DMS153 (cell line): ENCODE measurements around the gene OR52B2.
"Not testable (repeated sequence)": the region's sequence is repeated elsewhere in the genome, so short reads cannot be mapped to it uniquely, and the experiment has no call there.

Experiments used
- DNase-seq: peaks from one replicate; lab custom pipeline; 2025; lab: John Stamatoyannopoulos, UW

Gene OR52B2

GRCh38 chr11:6152126-6152525, 18.0 kb downstream of the OR52B2 start:
- no peak for DNase-seq

GRCh38 chr11:6151117-6151516, 19.0 kb downstream of the OR52B2 start:
- DNase-seq, result no peak

DNA sequence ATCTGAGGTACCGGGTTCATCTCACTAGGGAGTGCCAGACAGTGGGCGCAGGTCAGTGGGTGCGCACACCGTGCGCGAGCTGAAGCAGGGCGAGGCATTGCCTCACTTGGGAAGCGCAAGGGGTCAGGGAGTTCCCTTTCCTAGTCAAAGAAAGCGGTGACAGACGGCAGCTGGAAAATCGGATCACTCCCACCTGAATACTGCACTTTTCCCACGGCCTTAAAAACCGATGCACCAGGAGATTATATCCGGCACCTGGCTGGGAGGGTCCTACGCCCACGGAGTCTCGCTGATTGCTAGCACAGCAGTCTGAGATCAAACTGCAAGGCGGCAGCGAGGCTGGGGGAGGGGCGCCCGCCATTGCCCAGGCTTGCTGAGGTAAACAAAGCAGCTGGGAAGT, 26.4 kb downstream of the OR52B2 start:
- not testable (repeated sequence) for DNase-seq

DNA sequence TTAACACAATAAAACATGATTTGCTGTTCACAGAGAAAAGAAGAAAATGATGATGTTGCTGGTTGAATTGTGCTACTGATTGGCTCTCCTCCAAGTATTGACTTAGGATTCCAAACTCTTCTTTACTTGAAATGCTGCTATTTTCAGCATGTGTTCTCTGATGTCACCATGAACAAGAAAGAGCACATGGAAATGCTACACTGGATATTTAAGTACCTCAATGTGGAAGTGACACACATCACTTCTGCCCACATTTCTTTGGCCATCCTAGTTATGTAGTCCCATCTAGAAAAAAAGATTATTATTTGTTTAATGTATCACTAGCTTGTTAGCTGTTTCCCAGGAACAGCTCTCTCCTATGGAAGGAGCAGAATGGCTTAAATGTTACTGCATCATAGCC, 27.2 kb downstream of the OR52B2 start:
- no peak for DNase-seq

GRCh38 chr11:6135936-6136335, 34.2 kb downstream of the OR52B2 start:
- not testable (repeated sequence) for DNase-seq

DNA sequence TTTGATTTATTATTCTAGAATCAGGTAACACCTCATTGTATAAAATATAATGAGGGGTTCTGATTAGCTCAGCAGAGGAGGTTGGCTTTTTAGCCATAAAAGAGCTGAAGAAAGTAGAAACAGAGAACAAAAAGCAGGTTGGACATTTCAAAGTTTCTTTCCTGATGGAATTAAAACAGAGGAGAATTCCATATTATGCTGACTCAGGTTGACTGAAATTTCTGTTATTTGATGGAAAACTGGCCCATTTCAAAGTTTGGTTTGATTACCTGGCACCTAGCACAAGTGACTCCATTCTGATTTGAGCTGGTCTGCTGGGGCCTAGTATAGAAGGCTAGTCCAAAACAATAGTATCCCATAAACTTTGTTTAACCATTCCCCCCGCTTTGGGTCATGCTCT, 37.7 kb downstream of the OR52B2 start:
- DNase-seq, result no peak

GRCh38 chr11:6129635-6130034, 40.5 kb downstream of the OR52B2 start:
- no peak for DNase-seq

DNA sequence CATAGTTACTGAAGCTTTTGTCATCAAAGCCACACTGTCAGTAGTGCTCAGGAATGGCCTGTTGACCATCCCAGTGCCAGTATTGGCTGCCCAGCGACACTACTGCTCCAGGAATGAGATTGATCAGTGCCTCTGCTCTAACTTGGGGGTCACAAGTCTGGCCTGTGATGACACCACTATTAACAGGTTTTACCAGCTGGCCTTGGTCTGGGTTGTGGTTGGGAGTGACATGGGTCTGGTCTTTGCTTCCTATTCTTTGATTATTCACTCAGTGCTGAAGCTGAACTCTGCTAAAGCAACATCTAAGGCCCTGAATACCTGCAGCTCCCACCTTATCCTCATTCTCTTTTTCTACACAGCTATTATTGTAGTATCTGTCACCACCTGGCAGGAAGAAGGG, 41.1 kb downstream of the OR52B2 start:
- no peak for DNase-seq

- no peak for DNase-seq
Measured at GRCh38 chr11:6127881-6128280, 42.2 kb downstream of the OR52B2 start.

DNA sequence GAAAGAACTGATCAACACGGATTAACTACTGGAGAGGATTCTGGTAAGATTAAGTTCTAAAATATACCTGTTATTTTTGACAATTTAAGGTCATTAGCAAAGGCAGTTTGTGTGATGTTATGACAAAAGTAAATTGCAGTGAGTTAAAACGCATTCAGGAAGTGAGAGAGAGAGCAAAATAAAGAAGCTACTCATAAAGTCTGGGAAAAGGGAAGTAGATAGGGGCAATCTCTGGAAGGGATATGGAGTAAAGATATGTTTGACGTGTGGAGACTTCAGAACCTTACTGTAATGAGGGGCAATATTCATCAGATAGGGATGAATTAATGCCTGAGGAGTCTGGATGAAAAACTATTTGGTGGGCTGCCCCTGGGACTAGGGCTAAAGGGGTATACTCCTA, 45.9 kb downstream of the OR52B2 start:
- DNase-seq, result no peak
